C4-2B (cell line): ENCODE data around the gene SND1.

ENCODE experiments used
- H3K27ac ChIP-seq: fragments of 450-650 bp; 2 replicates; pipeline ENCODE4 v1.5.1; 2017
- ZFX ChIP-seq: fragments of 450-650 bp; IDR thresholded peaks from 2 replicates; pipeline ENCODE4 v1.6.1; 2017
- TF ChIP-seq, protein P1 (sequence below): fragments of 450-650 bp; conservative IDR thresholded peaks from 2 replicates; pipeline ENCODE4 v1.5.1; 2017; ENCODE audit warnings: mild to moderate bottlenecking

Gene SND1

DNA sequence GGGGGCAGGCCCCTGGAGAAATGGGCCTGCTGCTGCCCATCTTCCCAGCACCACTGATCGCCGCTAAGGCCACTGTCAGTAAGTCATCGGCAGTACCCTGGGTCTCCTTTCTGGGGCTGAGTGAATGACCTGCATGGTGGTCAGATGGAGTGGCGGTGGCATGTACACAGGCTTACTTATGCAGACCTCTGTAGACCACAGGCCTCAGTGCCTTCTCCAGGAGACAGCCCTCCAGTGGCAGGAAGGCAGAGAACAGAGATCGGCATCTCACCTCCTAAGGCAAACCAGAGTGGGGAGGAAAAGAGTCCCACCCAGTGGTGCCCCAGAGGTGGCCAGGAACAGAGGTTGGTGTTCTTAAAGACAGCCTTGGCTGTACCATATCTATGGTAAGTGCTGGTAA is 402.0 kb downstream of the SND1 start:
- TF ChIP-seq, protein P1, sequence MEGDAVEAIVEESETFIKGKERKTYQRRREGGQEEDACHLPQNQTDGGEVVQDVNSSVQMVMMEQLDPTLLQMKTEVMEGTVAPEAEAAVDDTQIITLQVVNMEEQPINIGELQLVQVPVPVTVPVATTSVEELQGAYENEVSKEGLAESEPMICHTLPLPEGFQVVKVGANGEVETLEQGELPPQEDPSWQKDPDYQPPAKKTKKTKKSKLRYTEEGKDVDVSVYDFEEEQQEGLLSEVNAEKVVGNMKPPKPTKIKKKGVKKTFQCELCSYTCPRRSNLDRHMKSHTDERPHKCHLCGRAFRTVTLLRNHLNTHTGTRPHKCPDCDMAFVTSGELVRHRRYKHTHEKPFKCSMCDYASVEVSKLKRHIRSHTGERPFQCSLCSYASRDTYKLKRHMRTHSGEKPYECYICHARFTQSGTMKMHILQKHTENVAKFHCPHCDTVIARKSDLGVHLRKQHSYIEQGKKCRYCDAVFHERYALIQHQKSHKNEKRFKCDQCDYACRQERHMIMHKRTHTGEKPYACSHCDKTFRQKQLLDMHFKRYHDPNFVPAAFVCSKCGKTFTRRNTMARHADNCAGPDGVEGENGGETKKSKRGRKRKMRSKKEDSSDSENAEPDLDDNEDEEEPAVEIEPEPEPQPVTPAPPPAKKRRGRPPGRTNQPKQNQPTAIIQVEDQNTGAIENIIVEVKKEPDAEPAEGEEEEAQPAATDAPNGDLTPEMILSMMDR = no peak
- TF ChIP-seq ZFX = no peak
- H3K27ac ChIP-seq = no peak overlapping the region

- H3K27ac ChIP-seq = no peak overlapping the region
- TF ChIP-seq, protein P1 = no peak
- TF ChIP-seq ZFX = no peak
Measured at GRCh38 chr7:128054511-128054910, 402.5 kb downstream of the SND1 start.

DNA sequence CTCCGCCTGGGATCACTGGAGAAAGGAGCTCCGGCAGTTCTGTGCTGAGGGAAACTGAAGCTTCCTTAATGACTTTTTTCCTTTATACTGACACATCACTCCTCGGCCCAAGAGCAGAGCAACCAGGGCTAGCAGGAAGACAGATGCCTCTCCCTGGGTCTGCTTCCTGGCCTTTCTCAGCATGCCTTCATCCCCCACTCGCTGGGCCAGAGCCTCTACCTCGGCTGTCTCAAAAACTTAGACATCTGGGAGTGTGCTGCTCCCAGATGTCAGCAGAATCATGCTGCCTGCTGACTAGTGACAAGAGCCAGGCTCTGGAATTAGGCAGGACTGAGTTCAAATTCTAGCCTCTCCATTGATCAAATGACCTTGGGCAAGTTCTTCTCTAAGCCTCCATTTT is 403.6 kb downstream of the SND1 start:
- H3K27ac ChIP-seq = no peak overlapping the region
- TF ChIP-seq ZFX = no peak
- TF ChIP-seq, protein P1 = no peak

GRCh38 chr7:128056901-128057300 is 404.9 kb downstream of the SND1 start:
- H3K27ac ChIP-seq = no peak overlapping the region
- TF ChIP-seq, protein P1 = no peak
- no peak for TF ChIP-seq ZFX

- TF ChIP-seq ZFX = no peak
- TF ChIP-seq, protein P1 = no peak
Measured at GRCh38 chr7:128057909-128058308, 405.9 kb downstream of the SND1 start.

DNA sequence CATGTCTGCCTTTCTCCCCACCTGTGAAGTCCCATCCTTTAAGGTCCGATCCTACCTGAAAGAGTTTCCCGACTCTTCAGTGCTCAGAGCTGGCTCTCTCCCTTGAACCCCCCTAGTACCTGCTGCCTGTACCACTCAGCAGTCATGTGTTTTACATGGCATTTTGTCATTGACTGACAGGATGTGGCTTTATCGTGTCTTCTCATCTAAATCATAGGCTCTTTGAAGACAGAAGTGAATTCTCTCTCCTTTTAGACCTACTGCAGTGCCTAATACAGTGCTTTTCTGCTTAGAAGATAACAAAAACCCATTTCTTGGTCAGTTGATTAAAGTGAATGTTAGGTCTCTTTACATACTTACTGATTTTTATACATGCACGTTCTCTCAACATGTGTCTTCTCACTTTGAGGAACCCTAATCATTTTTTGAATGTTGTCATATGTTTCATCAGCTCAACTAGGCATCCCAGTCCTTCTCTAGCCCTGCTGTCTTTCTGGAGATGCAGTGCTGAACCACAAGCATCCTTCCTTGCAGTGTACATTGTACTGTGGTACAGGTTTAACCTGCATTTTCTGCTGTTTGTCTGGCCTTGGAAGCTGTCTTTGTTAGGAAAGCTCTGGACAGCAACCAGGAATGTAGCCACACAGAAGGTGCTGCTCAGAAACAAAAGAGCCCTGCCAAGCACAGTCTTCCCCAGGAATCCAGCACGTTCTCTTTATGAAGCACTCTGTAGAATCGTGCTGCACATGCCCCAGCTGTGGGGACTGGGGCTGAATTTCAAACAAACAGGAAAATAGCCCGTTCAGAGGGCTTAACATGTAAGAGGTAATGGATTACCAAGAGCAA is 407.4 kb downstream of the SND1 start:
- no peak overlapping the region for H3K27ac ChIP-seq
- TF ChIP-seq, protein P1 = no peak
- no peak for TF ChIP-seq ZFX

More at GRCh38 chr7:128057909-128058308, 405.9 kb downstream of the SND1 start:
- no peak overlapping the region for H3K27ac ChIP-seq

- TF ChIP-seq, protein P1 = no peak
- TF ChIP-seq ZFX = no peak
- H3K27ac ChIP-seq = no peak overlapping the region
Measured at GRCh38 chr7:128060018-128060417, 408.0 kb downstream of the SND1 start.
